Nephron progenitor cell (in vitro differentiated cells): Measurements from ENCODE around the gene TRIM67.

Experiments
- DNase-seq: peaks from one replicate; pipeline ENCODE4 v3.0.0; 2021
- H3K27ac Mint-ChIP-seq: 2 replicates; pipeline ENCODE4 v1.8.0; 2021; ENCODE audit warnings: mild to moderate bottlenecking, moderate library complexity, mixed read lengths
- H3K27me3 Mint-ChIP-seq: 2 replicates; pipeline ENCODE4 v1.8.0; 2021; ENCODE audit warnings: mild to moderate bottlenecking, low read depth, mixed read lengths; ENCODE audit not compliant: poor library complexity
- H3K36me3 Mint-ChIP-seq: 2 replicates; pipeline ENCODE4 v1.8.0; 2021; ENCODE audit warnings: low read depth, mixed read lengths
- H3K4me1 Mint-ChIP-seq: 2 replicates; pipeline ENCODE4 v1.8.0; 2021; ENCODE audit warnings: mixed read lengths
- H3K4me3 Mint-ChIP-seq: 2 replicates; pipeline ENCODE4 v1.8.0; 2021; ENCODE audit warnings: mild to moderate bottlenecking, moderate library complexity, mixed read lengths
- H3K9me3 Mint-ChIP-seq: 2 replicates; pipeline ENCODE4 v1.8.0; 2021; ENCODE audit warnings: mild to moderate bottlenecking, moderate library complexity, mixed read lengths
- TF ChIP-seq, protein P1 (sequence below): fragments of 200-600 bp; sonication (generic); IDR thresholded peaks from 2 replicates; pipeline ENCODE4 v1.5.0; 2021; ENCODE audit warnings: antibody characterized with exemption

Gene TRIM67

DNA sequence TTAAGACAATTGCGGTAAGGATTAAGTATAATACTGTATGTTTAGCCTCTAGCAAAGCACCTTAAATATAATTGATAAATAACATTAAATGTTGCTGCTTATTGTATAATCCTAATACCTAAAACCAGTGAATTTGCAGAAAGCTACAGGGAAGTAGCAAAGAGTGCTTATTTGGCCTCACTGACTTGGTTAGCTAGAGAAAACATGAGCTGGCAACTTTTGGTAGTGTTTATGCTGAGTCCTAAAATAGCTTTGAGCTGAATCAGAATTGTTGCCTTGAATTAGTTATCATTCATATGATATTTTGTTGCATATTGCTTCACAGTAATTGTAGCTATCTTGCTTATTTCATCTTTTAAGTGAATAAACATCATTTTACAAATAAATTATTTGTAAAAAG is 3.5 kb downstream of the TRIM67 start:
- TF ChIP-seq, protein P1, sequence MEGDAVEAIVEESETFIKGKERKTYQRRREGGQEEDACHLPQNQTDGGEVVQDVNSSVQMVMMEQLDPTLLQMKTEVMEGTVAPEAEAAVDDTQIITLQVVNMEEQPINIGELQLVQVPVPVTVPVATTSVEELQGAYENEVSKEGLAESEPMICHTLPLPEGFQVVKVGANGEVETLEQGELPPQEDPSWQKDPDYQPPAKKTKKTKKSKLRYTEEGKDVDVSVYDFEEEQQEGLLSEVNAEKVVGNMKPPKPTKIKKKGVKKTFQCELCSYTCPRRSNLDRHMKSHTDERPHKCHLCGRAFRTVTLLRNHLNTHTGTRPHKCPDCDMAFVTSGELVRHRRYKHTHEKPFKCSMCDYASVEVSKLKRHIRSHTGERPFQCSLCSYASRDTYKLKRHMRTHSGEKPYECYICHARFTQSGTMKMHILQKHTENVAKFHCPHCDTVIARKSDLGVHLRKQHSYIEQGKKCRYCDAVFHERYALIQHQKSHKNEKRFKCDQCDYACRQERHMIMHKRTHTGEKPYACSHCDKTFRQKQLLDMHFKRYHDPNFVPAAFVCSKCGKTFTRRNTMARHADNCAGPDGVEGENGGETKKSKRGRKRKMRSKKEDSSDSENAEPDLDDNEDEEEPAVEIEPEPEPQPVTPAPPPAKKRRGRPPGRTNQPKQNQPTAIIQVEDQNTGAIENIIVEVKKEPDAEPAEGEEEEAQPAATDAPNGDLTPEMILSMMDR: no peak
- Mint-ChIP-seq H3K36me3 (no peaks in the 10 kb centered on the region), H3K4me1 (peaks cover 3% of the 10 kb centered on the region), H3K27ac (no peak overlapping the region), H3K9me3 (no peaks in the 10 kb centered on the region), H3K27me3 (peaks cover 87% of the 10 kb centered on the region), H3K4me3 (no peak overlapping the region)
- DNase-seq: no peak

DNA sequence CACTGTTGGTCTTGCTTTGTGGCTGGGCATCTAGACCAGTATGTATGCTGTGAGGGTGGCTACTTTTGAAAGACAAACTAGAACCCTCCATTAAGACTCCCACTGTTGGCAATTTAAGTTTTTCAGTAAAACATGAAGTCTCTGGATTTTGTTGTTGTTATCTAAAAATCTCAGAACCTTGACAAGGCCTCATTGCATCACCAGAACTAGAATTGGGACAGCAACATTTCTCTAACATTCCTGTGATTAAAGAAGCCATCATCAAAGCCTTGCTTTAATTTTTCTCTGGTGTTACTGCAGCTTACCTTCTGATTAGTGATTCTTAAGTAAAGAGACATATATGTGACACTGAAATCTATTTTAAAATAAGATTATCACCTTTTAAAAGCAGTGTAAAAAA is 4.5 kb downstream of the TRIM67 start:
- Mint-ChIP-seq H3K4me3 (no peak overlapping the region), H3K27me3 (peaks cover 83% of the 10 kb centered on the region), H3K36me3 (no peaks in the 10 kb centered on the region), H3K27ac (no peak overlapping the region), H3K9me3 (no peaks in the 10 kb centered on the region), H3K4me1 (peaks cover 2% of the 10 kb centered on the region)
- DNase-seq: no peak
- TF ChIP-seq, protein P1: no peak

DNA sequence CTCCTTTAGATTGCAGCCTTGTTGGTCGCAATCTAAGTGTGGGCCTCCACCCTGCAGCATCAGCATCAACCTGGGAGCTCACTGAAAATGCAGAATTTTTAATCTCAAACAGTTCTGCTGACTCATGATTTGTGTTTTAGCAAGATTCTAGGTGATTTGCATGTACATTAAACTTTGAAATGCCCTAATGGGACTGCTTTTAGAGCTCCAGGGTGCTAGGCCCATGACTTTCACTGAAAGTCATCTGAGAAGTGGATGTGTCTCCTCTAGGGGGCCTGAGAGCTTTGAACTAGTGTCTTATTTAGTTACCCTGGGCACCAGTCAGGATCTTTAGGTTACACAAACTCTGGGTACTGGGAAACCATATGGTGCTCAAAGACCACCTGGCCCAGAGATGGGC is 9.0 kb downstream of the TRIM67 start:
- Mint-ChIP-seq H3K9me3 (no peaks in the 10 kb centered on the region), H3K4me1 (no peaks in the 10 kb centered on the region), H3K27me3 (peaks cover 76% of the 10 kb centered on the region)

DNA sequence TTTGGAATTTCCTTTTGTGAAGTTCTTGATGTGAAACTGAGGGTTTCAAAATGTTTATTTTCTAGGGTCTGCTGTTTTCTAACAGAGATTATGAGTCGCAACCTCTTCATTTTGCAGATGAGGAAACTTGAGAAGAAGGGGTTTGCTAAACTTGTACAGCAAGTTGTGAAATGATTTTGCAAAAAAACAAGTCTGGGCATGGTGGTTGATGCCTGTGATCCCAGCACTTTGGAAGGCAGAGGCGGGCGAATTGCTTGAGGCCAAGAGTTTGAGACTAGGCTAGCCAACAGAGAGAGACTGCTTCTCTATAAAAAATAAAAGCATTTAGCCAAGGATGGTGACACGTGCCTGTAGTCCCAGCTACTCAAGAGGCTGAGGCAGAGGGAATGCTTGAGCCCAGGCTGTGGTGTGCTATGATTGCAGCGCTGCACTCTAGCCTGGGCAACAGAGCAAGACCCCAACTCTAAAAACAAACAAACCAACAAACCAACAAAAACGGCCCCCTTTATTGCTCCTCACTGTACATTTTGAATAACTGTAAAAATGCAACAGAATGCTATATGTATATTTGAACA is 9.9 kb downstream of the TRIM67 start:
- H3K4me3 Mint-ChIP-seq: no peak overlapping the region
- no peaks in the 10 kb centered on the region for H3K36me3 Mint-ChIP-seq
- H3K4me1 Mint-ChIP-seq: no peaks in the 10 kb centered on the region
- peaks cover 76% of the 10 kb centered on the region for H3K27me3 Mint-ChIP-seq
- DNase-seq: no peak
- TF ChIP-seq, protein P1: no peak
- H3K27ac Mint-ChIP-seq: no peak overlapping the region
- no peaks in the 10 kb centered on the region for H3K9me3 Mint-ChIP-seq

More for the DNA sequence above, 9.0 kb downstream of the TRIM67 start:
- no peaks in the 10 kb centered on the region for H3K36me3 Mint-ChIP-seq
- DNase-seq: no peak
- TF ChIP-seq, protein P1: no peak
- no peak overlapping the region for H3K27ac Mint-ChIP-seq
- H3K4me3 Mint-ChIP-seq: no peak overlapping the region

DNA sequence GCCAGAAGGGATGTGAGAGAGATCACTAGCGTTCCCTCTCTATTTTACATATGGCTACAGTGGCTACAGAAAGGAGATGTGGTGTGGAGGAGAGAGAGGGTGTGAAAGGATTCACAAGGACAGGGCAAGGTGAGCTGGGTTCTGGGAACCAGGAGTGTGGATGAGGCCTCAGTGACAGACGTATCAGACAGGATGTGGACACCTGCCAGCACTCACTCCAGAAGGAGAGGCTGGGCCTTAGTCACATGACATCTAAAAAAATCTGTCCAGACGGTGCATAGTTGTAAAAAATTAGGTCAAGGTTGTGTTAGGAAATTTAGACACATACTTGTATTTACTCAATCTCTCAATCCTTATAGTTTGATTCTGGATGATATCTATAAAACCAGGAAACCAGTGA is 10.6 kb downstream of the TRIM67 start:
- DNase-seq: no peak
- Mint-ChIP-seq H3K27me3 (peaks cover 79% of the 10 kb centered on the region), H3K27ac (no peak overlapping the region), H3K4me1 (no peaks in the 10 kb centered on the region), H3K36me3 (no peaks in the 10 kb centered on the region), H3K9me3 (no peaks in the 10 kb centered on the region), H3K4me3 (no peak overlapping the region)
- TF ChIP-seq, protein P1: no peak

DNA sequence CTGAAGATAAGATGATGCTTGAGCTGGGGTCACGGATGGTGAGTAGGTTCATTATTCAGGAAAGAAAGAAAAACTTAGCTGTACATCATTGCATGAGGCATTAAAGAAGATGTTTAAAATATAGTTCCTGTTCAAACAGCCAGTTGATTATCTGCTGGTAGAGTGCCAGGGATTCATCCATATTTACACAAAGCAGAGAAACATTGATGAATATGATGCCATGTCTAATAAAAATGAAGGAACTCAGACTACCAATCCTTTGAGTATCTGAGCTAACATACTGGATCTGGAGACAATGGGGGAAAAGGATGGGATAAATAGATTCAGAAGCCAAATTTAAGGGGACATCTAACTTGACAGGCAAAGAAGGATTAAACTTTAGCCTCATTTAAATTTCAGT is 14.6 kb downstream of the TRIM67 start:
- no peaks in the 10 kb centered on the region for H3K36me3 Mint-ChIP-seq
- H3K27me3 Mint-ChIP-seq: peaks cover 84% of the 10 kb centered on the region
- H3K27ac Mint-ChIP-seq: no peak overlapping the region
- H3K4me3 Mint-ChIP-seq: no peak overlapping the region
- TF ChIP-seq, protein P1: no peak
- no peak for DNase-seq
- no peaks in the 10 kb centered on the region for H3K4me1 Mint-ChIP-seq
- no peaks in the 10 kb centered on the region for H3K9me3 Mint-ChIP-seq
